ENCODE results near the gene PHKA1.
"Not testable (repeated sequence)": the region's sequence is repeated elsewhere in the genome, so short reads cannot be mapped to it uniquely, and the experiment has no call there.

Gene PHKA1

DNA sequence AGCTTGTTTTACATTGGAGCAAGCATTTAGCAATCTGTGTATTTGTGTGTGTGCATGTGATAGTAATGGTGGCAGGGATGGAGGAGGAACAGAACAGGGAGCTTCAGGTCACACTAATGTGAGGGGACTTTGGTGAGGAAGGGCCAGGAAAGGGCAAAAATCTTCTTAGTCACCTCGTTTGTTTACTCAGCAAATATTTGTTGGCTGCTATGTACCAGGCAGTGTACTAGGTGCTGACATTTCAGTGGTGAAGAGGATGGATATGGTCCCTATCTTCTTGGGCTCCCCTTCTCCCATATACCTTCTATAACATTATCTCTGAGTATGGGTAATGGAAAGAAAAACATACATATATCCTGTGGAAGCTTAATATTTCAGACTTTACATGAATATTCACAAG lies 92.9 kb downstream of the PHKA1 start:
- Histone ChIP-seq H3K4me1 (ENCODE audit: control extremely low read depth in 1 of 4, control insufficient read depth in 4 of 4, insufficient read depth in 4 of 4, low read length in 3 of 4) (no peaks in the 10 kb centered on the region), H3K36me3 (ENCODE audit: control insufficient read depth in 4 of 4, insufficient read depth in 4 of 4, low read length in 3 of 4) (peaks cover 0 to 21% (median 5%) of the 10 kb centered on the region in 4 experiments), H3K27ac (ENCODE audit: insufficient read depth in 1 of 2, low read depth in 1 of 2, low read length in 2 of 2, poor library complexity in 1 of 2, severe bottlenecking in 2 of 2) (no peak overlapping the region), H3K27me3 (replicated peaks in 2 of 5; ENCODE audit: control insufficient read depth in 4 of 5, insufficient read depth in 5 of 5, low read length in 4 of 5) (no peaks in the 10 kb centered on the region), H3K4me3 (ENCODE audit: control insufficient read depth in 1 of 7, extremely low read depth in 1 of 7, insufficient read depth in 4 of 7, low read depth in 2 of 7, low read length in 6 of 7) (no peak overlapping the region), H3K9me3 (ENCODE audit: control extremely low read depth in 1 of 5, control insufficient read depth in 4 of 5, insufficient read depth in 2 of 5, low read depth in 1 of 5, low read length in 4 of 5) (no peaks in the 10 kb centered on the region)
- no peak for DNase-seq
- POLR2A ChIA-PET, result no interaction called here
- CTCF ChIA-PET, result no interaction called here
- WGBS (ENCODE audit: insufficient coverage), result no CpG with 5 or more reads among the region's 1 CpG

DNA sequence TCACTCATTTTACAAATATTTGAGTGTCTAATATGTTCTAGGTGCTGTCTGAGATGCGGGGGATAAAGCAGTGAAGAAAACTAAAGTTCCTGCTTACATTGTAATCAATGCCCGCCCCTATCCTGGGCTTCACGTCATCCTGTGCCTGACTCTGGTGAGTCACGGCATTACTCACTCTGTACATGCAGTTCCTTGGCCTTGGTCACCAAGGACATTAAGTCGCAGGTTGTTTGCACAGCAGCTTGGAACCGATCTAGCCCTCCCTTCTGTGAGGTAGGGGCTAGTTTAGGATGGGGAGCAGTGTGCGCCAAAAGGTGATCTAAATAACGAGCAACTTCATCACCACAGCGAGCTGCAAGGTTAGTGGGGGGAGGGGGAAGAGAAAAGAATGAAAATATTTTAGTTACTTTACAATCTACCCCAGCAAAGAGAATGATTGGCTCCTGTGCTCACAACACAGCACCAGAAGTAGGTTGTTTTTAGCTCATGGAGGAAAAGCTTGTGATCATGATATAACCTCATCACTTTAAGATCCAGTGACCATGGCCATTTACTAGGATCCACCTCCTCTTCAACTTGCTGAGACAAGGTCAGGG lies 93.5 kb downstream of the PHKA1 start:
- no peak for DNase-seq
- Histone ChIP-seq H3K4me1 (ENCODE audit: control extremely low read depth in 1 of 4, control insufficient read depth in 4 of 4, insufficient read depth in 4 of 4, low read length in 3 of 4) (no peaks in the 10 kb centered on the region), H3K27ac (ENCODE audit: insufficient read depth in 1 of 2, low read depth in 1 of 2, low read length in 2 of 2, poor library complexity in 1 of 2, severe bottlenecking in 2 of 2) (no peak overlapping the region), H3K4me3 (ENCODE audit: control insufficient read depth in 1 of 7, extremely low read depth in 1 of 7, insufficient read depth in 4 of 7, low read depth in 2 of 7, low read length in 6 of 7) (no peak overlapping the region), H3K9me3 (ENCODE audit: control extremely low read depth in 1 of 5, control insufficient read depth in 4 of 5, insufficient read depth in 2 of 5, low read depth in 1 of 5, low read length in 4 of 5) (no peaks in the 10 kb centered on the region), H3K36me3 (ENCODE audit: control insufficient read depth in 4 of 4, insufficient read depth in 4 of 4, low read length in 3 of 4) (peaks cover 0 to 21% (median 5%) of the 10 kb centered on the region in 4 experiments), H3K27me3 (replicated peaks in 2 of 5; ENCODE audit: control insufficient read depth in 4 of 5, insufficient read depth in 5 of 5, low read length in 4 of 5) (no peaks in the 10 kb centered on the region)
- 91% methylated on average over 5 of the region's 9 CpGs for WGBS (ENCODE audit: insufficient coverage)
- POLR2A ChIA-PET, result no interaction called here
- CTCF ChIA-PET, result no interaction called here

DNA sequence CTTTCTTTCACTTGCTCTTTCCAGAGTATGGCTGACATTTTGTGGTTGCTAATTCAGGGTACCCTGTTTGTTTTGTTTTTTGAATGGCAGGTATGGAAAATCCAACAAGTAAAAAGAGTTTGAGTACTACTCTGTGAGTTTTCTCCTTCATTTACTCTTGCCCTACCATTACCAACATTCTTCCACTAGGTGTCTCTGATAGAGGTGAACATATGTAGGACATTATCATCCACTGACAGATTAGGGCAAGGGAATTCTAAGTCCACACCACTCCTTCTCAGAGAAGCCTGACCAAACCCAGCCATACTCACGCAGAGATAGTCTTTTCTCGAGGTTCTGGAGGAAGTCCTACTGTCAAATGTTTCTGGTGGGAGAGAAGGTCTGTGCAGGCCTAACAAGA lies 104.8 kb downstream of the PHKA1 start:
- Histone ChIP-seq H3K9me3 (ENCODE audit: control extremely low read depth in 1 of 5, control insufficient read depth in 4 of 5, insufficient read depth in 2 of 5, low read depth in 1 of 5, low read length in 4 of 5) (no peaks in the 10 kb centered on the region), H3K27me3 (replicated peaks in 2 of 5; ENCODE audit: control insufficient read depth in 4 of 5, insufficient read depth in 5 of 5, low read length in 4 of 5) (no peaks in the 10 kb centered on the region), H3K4me1 (ENCODE audit: control extremely low read depth in 1 of 4, control insufficient read depth in 4 of 4, insufficient read depth in 4 of 4, low read length in 3 of 4) (no peaks in the 10 kb centered on the region), H3K36me3 (ENCODE audit: control insufficient read depth in 4 of 4, insufficient read depth in 4 of 4, low read length in 3 of 4) (peaks cover 0 to 14% (median 2%) of the 10 kb centered on the region in 4 experiments), H3K27ac (ENCODE audit: insufficient read depth in 1 of 2, low read depth in 1 of 2, low read length in 2 of 2, poor library complexity in 1 of 2, severe bottlenecking in 2 of 2) (no peak overlapping the region), H3K4me3 (ENCODE audit: control insufficient read depth in 1 of 7, extremely low read depth in 1 of 7, insufficient read depth in 4 of 7, low read depth in 2 of 7, low read length in 6 of 7) (no peak overlapping the region)
- DNase-seq, result peak in 2 of 3 donors; percentile 9 to 12
- WGBS (ENCODE audit: insufficient coverage), result no CpG with 5 or more reads among the region's 2 CpGs
- ChIA-PET CTCF (no interaction called here), POLR2A (no interaction called here)

GRCh38 chrX:72604705-72605104 lies 109.4 kb downstream of the PHKA1 start:
- Histone ChIP-seq H3K27ac (ENCODE audit: insufficient read depth in 1 of 2, low read depth in 1 of 2, low read length in 2 of 2, poor library complexity in 1 of 2, severe bottlenecking in 2 of 2) (no peak overlapping the region), H3K36me3 (ENCODE audit: control insufficient read depth in 4 of 4, insufficient read depth in 4 of 4, low read length in 3 of 4) (peaks cover 0 to 14% (median 2%) of the 10 kb centered on the region in 4 experiments), H3K4me1 (ENCODE audit: control extremely low read depth in 1 of 4, control insufficient read depth in 4 of 4, insufficient read depth in 4 of 4, low read length in 3 of 4) (no peaks in the 10 kb centered on the region), H3K9me3 (ENCODE audit: control extremely low read depth in 1 of 5, control insufficient read depth in 4 of 5, insufficient read depth in 2 of 5, low read depth in 1 of 5, low read length in 4 of 5) (no peaks in the 10 kb centered on the region), H3K27me3 (replicated peaks in 2 of 5; ENCODE audit: control insufficient read depth in 4 of 5, insufficient read depth in 5 of 5, low read length in 4 of 5) (peaks cover 0 to 4% (median 0%) of the 10 kb centered on the region in 5 experiments), H3K4me3 (ENCODE audit: control insufficient read depth in 1 of 7, extremely low read depth in 1 of 7, insufficient read depth in 4 of 7, low read depth in 2 of 7, low read length in 6 of 7) (no peak overlapping the region)
- ChIA-PET CTCF (no interaction called here), POLR2A (no interaction called here)
- DNase-seq, result no peak
- 80% methylated on average over 2 of the region's 3 CpGs for WGBS (ENCODE audit: insufficient coverage)

- Histone ChIP-seq H3K9me3 (ENCODE audit: control extremely low read depth in 1 of 5, control insufficient read depth in 4 of 5, insufficient read depth in 2 of 5, low read depth in 1 of 5, low read length in 4 of 5) (no peaks in the 10 kb centered on the region), H3K27me3 (replicated peaks in 2 of 5; ENCODE audit: control insufficient read depth in 4 of 5, insufficient read depth in 5 of 5, low read length in 4 of 5) (peaks cover 0 to 4% (median 0%) of the 10 kb centered on the region in 5 experiments), H3K27ac (ENCODE audit: insufficient read depth in 1 of 2, low read depth in 1 of 2, low read length in 2 of 2, poor library complexity in 1 of 2, severe bottlenecking in 2 of 2) (no peak overlapping the region), H3K36me3 (ENCODE audit: control insufficient read depth in 4 of 4, insufficient read depth in 4 of 4, low read length in 3 of 4) (peaks cover 0 to 13% (median under 1%) of the 10 kb centered on the region in 4 experiments), H3K4me3 (ENCODE audit: control insufficient read depth in 1 of 7, extremely low read depth in 1 of 7, insufficient read depth in 4 of 7, low read depth in 2 of 7, low read length in 6 of 7) (no peak overlapping the region), H3K4me1 (ENCODE audit: control extremely low read depth in 1 of 4, control insufficient read depth in 4 of 4, insufficient read depth in 4 of 4, low read length in 3 of 4) (no peaks in the 10 kb centered on the region)
- no peak for DNase-seq
- CTCF ChIA-PET, result no interaction called here
- WGBS (ENCODE audit: insufficient coverage), result no CpG with 5 or more reads among the region's 2 CpGs
- POLR2A ChIA-PET, result no interaction called here
Observed at GRCh38 chrX:72604112-72604511, 110.0 kb downstream of the PHKA1 start.

GRCh38 chrX:72591038-72591437 lies 123.1 kb downstream of the PHKA1 start:
- H3K4me1 ChIP-seq (ENCODE audit: control extremely low read depth in 1 of 4, control insufficient read depth in 4 of 4, insufficient read depth in 4 of 4, low read length in 3 of 4); H3K27ac ChIP-seq (ENCODE audit: insufficient read depth in 1 of 2, low read depth in 1 of 2, low read length in 2 of 2, poor library complexity in 1 of 2, severe bottlenecking in 2 of 2); POLR2A ChIA-PET; H3K27me3 ChIP-seq (replicated peaks in 2 of 5; ENCODE audit: control insufficient read depth in 4 of 5, insufficient read depth in 5 of 5, low read length in 4 of 5); H3K36me3 ChIP-seq (ENCODE audit: control insufficient read depth in 4 of 4, insufficient read depth in 4 of 4, low read length in 3 of 4); CTCF ChIA-PET; H3K4me3 ChIP-seq (ENCODE audit: control insufficient read depth in 1 of 7, extremely low read depth in 1 of 7, insufficient read depth in 4 of 7, low read depth in 2 of 7, low read length in 6 of 7); DNase-seq; H3K9me3 ChIP-seq (ENCODE audit: control extremely low read depth in 1 of 5, control insufficient read depth in 4 of 5, insufficient read depth in 2 of 5, low read depth in 1 of 5, low read length in 4 of 5): not testable (repeated sequence)
- no CpG with 5 or more reads among the region's 4 CpGs for WGBS (ENCODE audit: insufficient coverage)

GRCh38 chrX:72584163-72584562 lies 129.9 kb downstream of the PHKA1 start:
- Histone ChIP-seq H3K4me3 (ENCODE audit: control insufficient read depth in 1 of 7, extremely low read depth in 1 of 7, insufficient read depth in 4 of 7, low read depth in 2 of 7, low read length in 6 of 7) (no peak overlapping the region), H3K4me1 (ENCODE audit: control extremely low read depth in 1 of 4, control insufficient read depth in 4 of 4, insufficient read depth in 4 of 4, low read length in 3 of 4) (no peaks in the 10 kb centered on the region), H3K9me3 (ENCODE audit: control extremely low read depth in 1 of 5, control insufficient read depth in 4 of 5, insufficient read depth in 2 of 5, low read depth in 1 of 5, low read length in 4 of 5) (peaks cover 0 to 8% (median 5%) of the 10 kb centered on the region in 5 experiments), H3K27me3 (replicated peaks in 2 of 5; ENCODE audit: control insufficient read depth in 4 of 5, insufficient read depth in 5 of 5, low read length in 4 of 5) (peaks cover 0 to 2% (median 0%) of the 10 kb centered on the region in 5 experiments), H3K27ac (ENCODE audit: insufficient read depth in 1 of 2, low read depth in 1 of 2, low read length in 2 of 2, poor library complexity in 1 of 2, severe bottlenecking in 2 of 2) (no peak overlapping the region), H3K36me3 (ENCODE audit: control insufficient read depth in 4 of 4, insufficient read depth in 4 of 4, low read length in 3 of 4) (peaks cover 0 to 8% (median 3%) of the 10 kb centered on the region in 4 experiments)
- DNase-seq, result peak in 2 of 3 donors; percentile 10 to 38
- ChIA-PET CTCF (no interaction called here), POLR2A (no interaction called here)
- no CpG with 5 or more reads among the region's 3 CpGs for WGBS (ENCODE audit: insufficient coverage)

All from common myeloid progenitor, CD34-positive (primary cell).